ENCODE results near the gene KRTAP2-4.
"Not testable (repeated sequence)": the region's sequence is repeated elsewhere in the genome, so short reads cannot be mapped to it uniquely, and the experiment has no call there.

Gene KRTAP2-4

GRCh38 chr17:41037853-41038350 is 27.8 kb downstream of the KRTAP2-4 start:
- no peak for DNase-seq (ENCODE audit: low spot score)

DNA sequence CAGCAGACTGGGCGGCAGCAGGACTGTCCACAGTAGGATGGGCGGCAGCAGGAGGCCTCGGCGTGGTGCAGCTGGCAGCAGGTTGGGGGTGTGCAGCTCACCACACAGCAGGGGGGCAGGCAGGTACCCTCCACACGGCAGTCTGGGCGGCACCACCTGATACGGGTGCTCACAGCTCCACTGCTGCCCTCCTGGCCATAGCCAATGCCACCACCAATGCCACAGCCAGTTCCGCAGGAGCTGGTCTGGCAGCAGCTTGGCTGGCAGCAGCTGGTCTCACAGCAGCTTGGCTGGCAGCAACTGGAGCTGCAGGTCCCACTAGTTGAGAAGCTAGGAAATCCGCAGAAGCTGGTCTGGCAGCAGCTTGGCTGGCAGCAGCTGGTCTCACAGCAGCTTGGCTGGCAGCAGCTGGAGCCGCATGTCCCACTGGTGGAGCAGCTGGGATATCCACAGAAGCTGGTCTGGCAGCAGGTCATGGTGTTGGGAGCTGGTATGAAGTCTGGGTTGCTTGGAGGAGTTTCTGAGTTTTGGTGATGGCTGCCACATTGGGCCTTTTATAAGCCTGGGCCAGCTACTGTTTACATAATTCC is 31.2 kb downstream of the KRTAP2-4 start, which contains the start of gene KRTAP1-3:
Gene KRTAP1-3 (minus strand): TSS at position 529 of the 590 bp plus-strand sequence. CDS start 53 bp downstream, at position 476.
- DNase-seq (ENCODE audit: low spot score): not testable (repeated sequence)

GRCh38 chr17:41029633-41030245 is 35.9 kb downstream of the KRTAP2-4 start, which contains the start of gene KRTAP1-4:
TSS of gene KRTAP1-4 (minus strand) at chr17:41030195. CDS start at chr17:41030078, 117 bp downstream.
- no peak for DNase-seq (ENCODE audit: low spot score)

- DNase-seq (ENCODE audit: low spot score): no peak
These were observed 38.8 kb downstream of the KRTAP2-4 start, which contains the start of gene KRTAP1-5 for GRCh38 chr17:41026715-41027471. TSS of gene KRTAP1-5 (minus strand) at chr17:41027208. CDS start at chr17:41027155, 53 bp downstream.

- DNase-seq (ENCODE audit: low spot score): no peak
These were observed 41.0 kb downstream of the KRTAP2-4 start for GRCh38 chr17:41024697-41025096.

DNA sequence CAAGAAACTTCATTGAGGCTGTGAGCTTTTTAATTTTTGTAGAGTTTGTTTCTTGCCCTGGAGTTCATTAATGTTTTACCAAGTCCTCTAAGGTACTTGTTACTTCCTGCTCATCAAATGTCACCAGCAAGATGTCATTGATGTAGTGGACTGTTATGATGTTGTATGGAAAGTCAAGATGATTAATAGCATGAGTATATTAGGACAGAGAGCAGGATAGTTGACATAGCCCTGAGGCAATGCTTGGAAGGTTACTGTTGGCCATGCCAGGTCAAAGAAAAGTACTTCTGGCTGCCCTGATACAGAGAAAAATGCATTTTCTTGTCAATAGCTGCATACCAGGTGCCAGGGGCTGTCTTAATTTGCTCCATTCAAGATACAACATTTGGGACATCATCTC is 45.3 kb downstream of the KRTAP2-4 start:
- DNase-seq (ENCODE audit: low spot score): no peak

GRCh38 chr17:41019415-41019814 is 46.3 kb downstream of the KRTAP2-4 start:
- DNase-seq (ENCODE audit: low spot score): no peak

DNA sequence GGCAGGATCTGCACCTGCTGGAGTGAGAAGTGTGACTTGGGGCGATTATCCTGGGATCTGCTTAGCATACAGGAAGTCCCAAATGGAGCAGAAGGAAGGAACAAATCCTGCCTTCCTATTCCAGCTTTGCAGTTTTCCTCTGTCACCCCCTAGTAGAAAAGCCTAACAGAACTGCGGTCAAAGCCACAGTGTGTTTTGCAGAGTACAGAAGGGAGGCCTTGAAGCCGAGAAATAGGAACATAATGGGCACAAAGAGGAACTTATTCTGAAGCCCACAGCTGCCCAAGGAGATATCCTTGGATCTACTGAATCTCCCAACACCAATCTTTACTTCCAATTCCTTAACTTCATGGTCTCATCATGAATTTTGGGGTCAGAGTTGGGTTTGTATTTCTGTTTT is 47.1 kb downstream of the KRTAP2-4 start:
- no peak for DNase-seq (ENCODE audit: low spot score)

DNA sequence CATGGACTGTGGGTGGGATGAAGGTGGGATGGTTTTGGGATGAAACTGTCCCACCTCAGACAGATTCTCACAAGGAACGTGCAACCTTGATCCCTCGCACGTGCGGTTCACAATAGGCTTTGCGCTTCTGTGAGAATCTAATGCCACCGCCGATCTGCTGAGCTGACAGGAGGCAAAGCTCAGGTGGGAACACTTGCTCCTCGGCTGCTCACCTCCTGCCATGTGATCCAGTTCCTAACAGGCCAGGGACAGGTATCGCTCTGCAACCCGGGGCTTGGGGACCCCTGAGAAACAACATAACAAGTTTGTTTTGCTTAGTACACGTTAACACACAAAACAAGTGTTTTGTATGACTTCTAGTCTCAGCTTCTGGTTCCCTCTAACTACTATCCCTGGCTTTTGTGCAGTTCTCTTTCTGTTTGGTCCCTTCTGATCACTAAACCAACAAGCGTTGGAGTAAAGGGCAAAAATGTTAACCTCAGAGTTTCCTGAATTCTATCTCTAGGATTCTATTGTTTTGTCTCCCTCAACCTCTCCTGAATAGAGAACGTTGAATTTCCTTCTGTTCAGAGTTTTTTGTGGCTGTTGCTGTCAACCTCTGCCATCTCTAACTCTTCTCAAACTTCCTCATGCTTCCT is 49.0 kb downstream of the KRTAP2-4 start:
- no peak for DNase-seq (ENCODE audit: low spot score)

GRCh38 chr17:41015454-41015853 is 50.2 kb downstream of the KRTAP2-4 start:
- DNase-seq (ENCODE audit: low spot score): no peak

Measured in CD4-positive, alpha-beta T cell treated with Interleukin-6 at 100 ng/mL for 8 hours (primary cell).